ENCODE results near the gene KCNIP4.

DNA sequence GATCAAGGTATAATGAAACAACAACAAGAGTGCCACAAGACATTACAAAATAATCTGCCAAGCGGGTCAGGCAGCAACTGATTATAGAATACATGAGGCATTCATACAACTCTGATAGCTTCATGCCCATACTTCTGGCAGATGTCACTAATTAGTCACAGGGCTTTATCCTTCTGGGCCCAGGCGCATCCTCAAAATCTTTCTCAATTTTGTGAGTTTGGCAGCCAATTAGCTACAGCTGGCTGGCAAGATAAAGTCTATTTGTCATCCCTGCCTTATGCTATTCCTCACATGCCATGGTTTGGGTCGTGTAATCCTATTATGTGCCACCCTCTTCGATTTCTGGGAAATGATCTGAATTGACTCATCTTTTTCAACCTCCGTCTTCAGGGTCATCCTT, 994.0 kb downstream of the KCNIP4 start:
- TF ChIP-seq, protein P1, sequence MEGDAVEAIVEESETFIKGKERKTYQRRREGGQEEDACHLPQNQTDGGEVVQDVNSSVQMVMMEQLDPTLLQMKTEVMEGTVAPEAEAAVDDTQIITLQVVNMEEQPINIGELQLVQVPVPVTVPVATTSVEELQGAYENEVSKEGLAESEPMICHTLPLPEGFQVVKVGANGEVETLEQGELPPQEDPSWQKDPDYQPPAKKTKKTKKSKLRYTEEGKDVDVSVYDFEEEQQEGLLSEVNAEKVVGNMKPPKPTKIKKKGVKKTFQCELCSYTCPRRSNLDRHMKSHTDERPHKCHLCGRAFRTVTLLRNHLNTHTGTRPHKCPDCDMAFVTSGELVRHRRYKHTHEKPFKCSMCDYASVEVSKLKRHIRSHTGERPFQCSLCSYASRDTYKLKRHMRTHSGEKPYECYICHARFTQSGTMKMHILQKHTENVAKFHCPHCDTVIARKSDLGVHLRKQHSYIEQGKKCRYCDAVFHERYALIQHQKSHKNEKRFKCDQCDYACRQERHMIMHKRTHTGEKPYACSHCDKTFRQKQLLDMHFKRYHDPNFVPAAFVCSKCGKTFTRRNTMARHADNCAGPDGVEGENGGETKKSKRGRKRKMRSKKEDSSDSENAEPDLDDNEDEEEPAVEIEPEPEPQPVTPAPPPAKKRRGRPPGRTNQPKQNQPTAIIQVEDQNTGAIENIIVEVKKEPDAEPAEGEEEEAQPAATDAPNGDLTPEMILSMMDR (IDR thresholded peaks at IDR 0.05): no peak
- no peak for TF ChIP-seq POLR2A (IDR thresholded peaks at IDR 0.05)
